B cell (primary cell): ENCODE data around the gene PHACTR3. TPM values are rescaled to one million over a fixed set of nuclear protein-coding genes. Genes with fewer than 3 reads are reported as not detected.

ENCODE experiments used
- ATAC-seq: fragments of 200-7000 bp; cut with Tn5 transposase; one replicate; pipeline ENCODE4 v1.10.0; 2021; ENCODE audit warnings: low read depth, mild to moderate bottlenecking, moderate number of reproducible peaks, moderate library complexity
- CTCF ChIA-PET: fragments of 350-600 bp; sonication (Branson Sonifier 250); formaldehyde crosslinking; loops from one replicate; lab custom pipeline; 2021; ENCODE audit warnings: antibody characterized with exemption, inconsistent platforms; lab: Charles Lee
- POLR2A ChIA-PET: fragments of 350-600 bp; sonication (Branson Sonifier 250); formaldehyde crosslinking; loops from one replicate; lab custom pipeline; 2021; ENCODE audit warnings: antibody characterized with exemption; lab: Charles Lee
- DNase-seq: peaks from one replicate; pipeline ENCODE4 v3.0.0; 2013
- H2AFZ ChIP-seq: 2 replicates; pipeline ENCODE4 v1.6.1; 2012; ENCODE audit warnings: mild to moderate bottlenecking, low read depth, low read length; ENCODE audit not compliant: insufficient read depth, poor library complexity, severe bottlenecking
- H3K27ac ChIP-seq, 2 donors: 1 replicate in 1 of 2; 2 replicates in 1 of 2; pipeline ENCODE4 v1.5.1; 2012 to 2013; ENCODE audit warnings: low read length in 2 of 2, mild to moderate bottlenecking in 2 of 2, moderate library complexity in 1 of 2
- H3K27me3 ChIP-seq, 4 experiments: fragments of 200-600 bp in 1 of 4; sonication (generic) in 1 of 4; replicated peaks in 1 of 4; 1 replicate in 2 of 4; 2 replicates in 2 of 4; pipeline versions ENCODE4 v1.6.1 to v1.7.0; 2013 to 2016; ENCODE audit warnings: low read length in 3 of 4, mild to moderate bottlenecking in 2 of 4, mixed read lengths in 1 of 4, moderate library complexity in 1 of 4; ENCODE audit not compliant: insufficient read depth in 4 of 4, control insufficient read depth in 3 of 4; ENCODE audit errors: control extremely low read depth in 1 of 4
- H3K36me3 ChIP-seq, 2 experiments: replicated peaks in 1 of 2; 1 replicate in 1 of 2; 2 replicates in 1 of 2; pipeline versions ENCODE4 v1.6.1 to v1.7.1; 2013; ENCODE audit warnings: low read length in 1 of 2; ENCODE audit not compliant: insufficient read depth in 2 of 2, control insufficient read depth in 1 of 2; ENCODE audit errors: control extremely low read depth in 1 of 2, extremely low read depth in 1 of 2
- H3K4me1 ChIP-seq, 2 donors: fragments of 200-600 bp in 1 of 2; sonication (generic) in 1 of 2; 1 replicate in 1 of 2; 2 replicates in 1 of 2; pipeline versions ENCODE4 v1.5.1 to v1.6.1; 2013 to 2017; ENCODE audit warnings: low read length in 2 of 2; ENCODE audit not compliant: control insufficient read depth in 2 of 2, insufficient read depth in 2 of 2
- H3K4me2 ChIP-seq: replicated peaks from 2 replicates; pipeline ENCODE3; 2012; ENCODE audit warnings: mild to moderate bottlenecking, low read depth, low read length; ENCODE audit not compliant: poor library complexity, severe bottlenecking
- H3K4me3 ChIP-seq, 5 experiments: fragments of 200-600 bp in 1 of 5; sonication (generic) in 1 of 5; 1 replicate in 3 of 5; 2 replicates in 2 of 5; pipeline versions ENCODE4 v1.5.1 to v1.7.0; 2011 to 2016; ENCODE audit warnings: low read length in 4 of 5, mild to moderate bottlenecking in 4 of 5, low read depth in 2 of 5, control low read depth in 1 of 5, moderate library complexity in 1 of 5; ENCODE audit not compliant: insufficient read depth in 1 of 5; ENCODE audit errors: control extremely low read depth in 1 of 5, extremely low read depth in 1 of 5
- H3K79me2 ChIP-seq: fragments of 200-600 bp; sonication (generic); one replicate; pipeline ENCODE4 v1.6.0; 2016; ENCODE audit warnings: low read length; ENCODE audit not compliant: control insufficient read depth, insufficient read depth
- H3K9ac ChIP-seq: fragments of 200-600 bp; sonication (generic); 2 replicates; pipeline ENCODE4 v1.6.1; 2017; ENCODE audit warnings: mild to moderate bottlenecking, low read length, moderate library complexity
- H3K9me3 ChIP-seq, 3 donors: one replicate each; pipeline versions ENCODE4 v1.6.1 to v1.7.1; 2013; ENCODE audit warnings: low read length in 2 of 3; ENCODE audit not compliant: control insufficient read depth in 2 of 3, insufficient read depth in 1 of 3; ENCODE audit errors: control extremely low read depth in 1 of 3
- H4K20me1 ChIP-seq: 2 replicates; pipeline ENCODE4 v1.6.0; 2012; ENCODE audit warnings: mild to moderate bottlenecking, low read length; ENCODE audit not compliant: insufficient read depth, control insufficient read depth, poor library complexity, severe bottlenecking
- H3K27ac Mint-ChIP-seq: one replicate; pipeline ENCODE4 v1.8.0; 2021; ENCODE audit warnings: mixed read lengths
- H3K27me3 Mint-ChIP-seq: one replicate; pipeline ENCODE4 v1.8.0; 2021; ENCODE audit warnings: mixed read lengths
- H3K4me1 Mint-ChIP-seq: one replicate; pipeline ENCODE4 v1.8.0; 2021; ENCODE audit warnings: mixed read lengths
- H3K4me3 Mint-ChIP-seq: one replicate; pipeline ENCODE4 v1.8.0; 2021; ENCODE audit warnings: mixed read lengths
- H3K9me3 Mint-ChIP-seq: one replicate; pipeline ENCODE4 v1.8.0; 2022; ENCODE audit warnings: mixed read lengths; ENCODE audit not compliant: insufficient read depth
- EZH2 ChIP-seq: IDR thresholded peaks from 2 replicates; pipeline ENCODE4 v1.6.1; 2012; ENCODE audit warnings: borderline replicate concordance, low read depth, mild to moderate bottlenecking, moderate library complexity, low read length; ENCODE audit not compliant: insufficient read depth, poor library complexity, severe bottlenecking
- WGBS: methylation state at CpG from one replicate; pipeline ENCODE4 v1.1.5; 2013; ENCODE audit warnings: missing lambda C conversion rate; ENCODE audit not compliant: insufficient coverage; 5-methylcytosine and 5-hydroxymethylcytosine counted together
- intact Hi-C: fragments of 100-400 bp; cut with micrococcal nuclease; formaldehyde crosslinking; loops from one replicate; pipeline ENCODE4 v1.10.0; 2022
- polyA plus RNA-seq: library from polyadenylated mRNA; depleted of rRNA; stranded (reverse); fragments of >200 nt; gene quantifications from 2 replicates; pipeline ENCODE4 v1.2.3, GENCODE V29; 2012
- total RNA-seq, 2 donors: library from RNA; stranded (reverse); fragments of 120-200 nt in 1 of 2; gene quantifications; 1 replicate in 1 of 2; 2 replicates in 1 of 2; pipeline versions ENCODE4 v1.2.3 to v1.2.4, GENCODE V29; 2013 to 2022
- TF ChIP-seq, protein P1 (sequence below): fragments of 200-600 bp; IDR thresholded peaks from one replicate; pipeline ENCODE4 v1.8.0; 2022; ENCODE audit warnings: antibody characterized with exemption, mild to moderate bottlenecking

PHACTR3 gene
- total and polyA plus RNA-seq, 2 donors (not counting 1 experiment from before 2014, with no cell fraction given) = not detected

DNA sequence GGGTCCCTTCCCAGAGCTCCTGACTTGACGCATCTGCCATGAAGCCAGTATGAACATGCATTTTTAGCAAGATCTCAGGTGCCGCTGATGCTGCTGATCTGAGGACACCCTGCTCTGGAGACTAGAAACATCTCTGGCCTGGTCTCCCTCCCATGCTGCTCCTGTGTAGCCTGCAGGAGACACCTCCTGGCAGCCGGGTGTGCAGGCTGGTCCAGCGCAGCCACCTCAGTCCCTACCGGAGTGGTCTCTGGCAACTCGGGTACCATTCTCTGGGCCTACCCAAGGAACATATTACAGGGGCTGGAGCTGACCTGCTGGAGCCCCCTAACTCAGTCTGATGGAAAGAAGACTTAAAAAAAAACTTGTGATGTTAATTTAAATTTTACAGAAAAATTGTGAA, 20.1 kb downstream of the PHACTR3 start:
- Histone ChIP-seq H3K9me3 (peaks cover 0 to 9% (median 0%) of the 10 kb centered on the region in 3 donors), H4K20me1 (no peaks in the 10 kb centered on the region), H3K79me2 (no peaks in the 10 kb centered on the region), H2AFZ (no peak overlapping the region), H3K4me2 (no peak overlapping the region), H3K27ac (no peak overlapping the region), H3K9ac (no peak overlapping the region), H3K36me3 (no peaks in the 10 kb centered on the region), H3K4me1 (no peaks in the 10 kb centered on the region), H3K27me3 (no peaks in the 10 kb centered on the region), H3K4me3 (no peak overlapping the region)
- no peak overlapping the region for H3K27ac Mint-ChIP-seq
- no peak overlapping the region for H3K4me3 Mint-ChIP-seq
- peaks cover 9% of the 10 kb centered on the region for H3K27me3 Mint-ChIP-seq
- H3K9me3 Mint-ChIP-seq = no peaks in the 10 kb centered on the region
- no peaks in the 10 kb centered on the region for H3K4me1 Mint-ChIP-seq
- intact Hi-C loops = no loop called here
- 93% methylated on average over 6 of the region's 6 CpGs for WGBS
- CTCF ChIA-PET = no interaction called here
- ATAC-seq = no peak
- no peak for DNase-seq
- POLR2A ChIA-PET = no interaction called here
- TF ChIP-seq, protein P1, sequence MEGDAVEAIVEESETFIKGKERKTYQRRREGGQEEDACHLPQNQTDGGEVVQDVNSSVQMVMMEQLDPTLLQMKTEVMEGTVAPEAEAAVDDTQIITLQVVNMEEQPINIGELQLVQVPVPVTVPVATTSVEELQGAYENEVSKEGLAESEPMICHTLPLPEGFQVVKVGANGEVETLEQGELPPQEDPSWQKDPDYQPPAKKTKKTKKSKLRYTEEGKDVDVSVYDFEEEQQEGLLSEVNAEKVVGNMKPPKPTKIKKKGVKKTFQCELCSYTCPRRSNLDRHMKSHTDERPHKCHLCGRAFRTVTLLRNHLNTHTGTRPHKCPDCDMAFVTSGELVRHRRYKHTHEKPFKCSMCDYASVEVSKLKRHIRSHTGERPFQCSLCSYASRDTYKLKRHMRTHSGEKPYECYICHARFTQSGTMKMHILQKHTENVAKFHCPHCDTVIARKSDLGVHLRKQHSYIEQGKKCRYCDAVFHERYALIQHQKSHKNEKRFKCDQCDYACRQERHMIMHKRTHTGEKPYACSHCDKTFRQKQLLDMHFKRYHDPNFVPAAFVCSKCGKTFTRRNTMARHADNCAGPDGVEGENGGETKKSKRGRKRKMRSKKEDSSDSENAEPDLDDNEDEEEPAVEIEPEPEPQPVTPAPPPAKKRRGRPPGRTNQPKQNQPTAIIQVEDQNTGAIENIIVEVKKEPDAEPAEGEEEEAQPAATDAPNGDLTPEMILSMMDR = no peak
- TF ChIP-seq EZH2 = no peak

DNA sequence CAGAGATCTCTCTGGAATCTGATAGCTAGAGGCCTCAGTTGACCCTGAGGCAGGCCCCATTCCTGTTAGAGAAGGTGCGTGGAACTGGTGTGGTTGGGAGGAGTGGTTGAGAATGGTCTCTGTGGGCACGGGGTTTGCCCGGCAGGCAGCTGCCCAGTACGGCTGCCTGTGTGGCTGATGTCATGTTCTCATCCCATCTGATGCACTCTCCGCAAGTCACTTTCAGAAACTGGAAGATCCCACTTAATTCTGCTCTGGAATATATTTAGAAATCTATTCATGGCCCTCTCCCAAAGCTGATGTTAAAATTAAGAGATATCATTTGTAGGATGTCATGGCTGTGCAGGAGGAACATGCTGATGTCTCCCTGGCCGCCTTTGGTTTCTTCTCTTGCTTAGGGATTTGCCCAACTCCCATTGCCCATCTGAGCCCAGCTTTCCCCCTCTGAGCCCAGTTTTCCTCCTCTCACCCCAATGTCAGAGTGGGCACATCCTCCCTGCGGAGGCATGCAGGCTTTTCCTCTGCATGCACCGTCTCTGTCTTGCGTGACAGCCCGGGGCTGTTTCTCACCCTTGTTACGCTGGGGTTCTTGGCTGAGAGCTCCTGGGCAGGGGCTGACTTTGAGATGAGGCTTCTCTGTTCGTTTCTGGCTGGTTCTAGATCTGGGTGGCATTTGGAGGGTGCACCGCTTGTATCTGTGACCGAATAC, 21.0 kb downstream of the PHACTR3 start:
- no peaks in the 10 kb centered on the region for H3K79me2 ChIP-seq
- H3K4me3 ChIP-seq = no peak overlapping the region
- TF ChIP-seq, protein P1 = no peak
- TF ChIP-seq EZH2 = no peak
- H3K4me2 ChIP-seq = no peak overlapping the region
- Mint-ChIP-seq H3K4me3 (no peak overlapping the region), H3K9me3 (no peaks in the 10 kb centered on the region), H3K27ac (no peak overlapping the region), H3K4me1 (no peaks in the 10 kb centered on the region), H3K27me3 (peaks cover 6% of the 10 kb centered on the region)
- no peak overlapping the region for H2AFZ ChIP-seq
- CTCF ChIA-PET = no interaction called here
- no peaks in the 10 kb centered on the region for H3K36me3 ChIP-seq
- intact Hi-C loops = no loop called here
- no peaks in the 10 kb centered on the region for H3K4me1 ChIP-seq
- H3K9me3 ChIP-seq = peaks cover 0 to 9% (median 0%) of the 10 kb centered on the region in 3 donors
- H3K27me3 ChIP-seq = no peaks in the 10 kb centered on the region
- DNase-seq (no peak), ATAC-seq (no peak)
- H3K27ac ChIP-seq = no peak overlapping the region
- no peak overlapping the region for H3K9ac ChIP-seq
- 80% methylated on average over 11 of the region's 14 CpGs for WGBS
- POLR2A ChIA-PET = no interaction called here
- no peaks in the 10 kb centered on the region for H4K20me1 ChIP-seq
